SK-N-SH (cell line): Measurements from ENCODE around the gene ISG20. TPM values are rescaled to one million over a fixed set of nuclear protein-coding genes. Genes with fewer than 3 reads are reported as not detected.

Experiments
- CTCF ChIA-PET: fragments of 300-600, 350-600 bp; formaldehyde crosslinking; extraction: SDS; loops from one replicate; lab custom pipeline; 2021; lab: Yijun Ruan, JAX
- POLR2A ChIA-PET: fragments of 350-600 bp; sonication (Branson Sonifier 250); formaldehyde crosslinking; extraction: SDS; loops from one replicate; lab custom pipeline; 2020; ENCODE audit warnings: antibody characterized with exemption, inconsistent platforms; lab: Yijun Ruan, JAX
- DNase-seq: peaks from one replicate; pipeline ENCODE4 v3.0.0; 2012
- H2AFZ ChIP-seq: fragments of 200-600 bp; sonication (generic); 2 replicates; pipeline ENCODE4 v1.8.1; 2016; ENCODE audit warnings: antibody characterized with exemption, mild to moderate bottlenecking, low read depth
- H3F3A ChIP-seq: fragments of 200-600 bp; sonication (generic); replicated peaks from 2 replicates; pipeline ENCODE3; 2016; ENCODE audit warnings: antibody characterized with exemption, mild to moderate bottlenecking; ENCODE audit not compliant: insufficient read depth
- H3K27ac ChIP-seq, 2 experiments: fragments of 200-500 bp in 1 of 2; fragments of 200-600 bp in 1 of 2; sonication (Bioruptor generic) in 1 of 2; sonication (generic), shearing (Covaris generic) in 1 of 2; 2 replicates each; pipeline versions ENCODE4 v1.5.1 to v1.6.1; 2014 to 2016; ENCODE audit warnings: low read depth in 2 of 2, inconsistent platforms in 1 of 2, low read length in 1 of 2, mild to moderate bottlenecking in 1 of 2, mixed read lengths in 1 of 2
- H3K27me3 ChIP-seq: fragments of 200-600 bp; sonication (generic), shearing (Covaris generic); 2 replicates; pipeline ENCODE4 v1.6.1; 2016; ENCODE audit warnings: mixed run types; ENCODE audit not compliant: insufficient read depth
- H3K36me3 ChIP-seq, 2 experiments: fragments of 200-500 bp in 1 of 2; fragments of 200-600 bp in 1 of 2; sonication (Bioruptor generic) in 1 of 2; sonication (generic) in 1 of 2; replicated peaks in 1 of 2; 2 replicates each; pipeline versions ENCODE3 to v1.5.1; 2014 to 2016; ENCODE audit warnings: low read length in 1 of 2, mild to moderate bottlenecking in 1 of 2; ENCODE audit not compliant: insufficient read depth in 2 of 2, control insufficient read depth in 1 of 2
- H3K4me1 ChIP-seq, 2 experiments: fragments of 200-500 bp in 1 of 2; fragments of 200-600 bp in 1 of 2; sonication (Bioruptor generic) in 1 of 2; sonication (generic), shearing (Covaris generic) in 1 of 2; 2 replicates each; pipeline versions ENCODE4 v1.5.1 to v1.6.1; 2014 to 2016; ENCODE audit warnings: low read depth in 1 of 2, low read length in 1 of 2, mixed run types in 1 of 2; ENCODE audit not compliant: insufficient read depth in 2 of 2, control insufficient read depth in 1 of 2
- H3K4me2 ChIP-seq: fragments of 200-600 bp; sonication (generic), shearing (Covaris generic); 2 replicates; pipeline ENCODE4 v1.6.1; 2017; ENCODE audit warnings: mixed run types
- H3K4me3 ChIP-seq, 2 experiments: fragments of 200-500 bp in 1 of 2; fragments of 200-600 bp in 1 of 2; sonication (Bioruptor generic) in 1 of 2; sonication (generic), shearing (Covaris generic) in 1 of 2; 2 replicates each; pipeline versions ENCODE4 v1.5.1 to v1.8.1; 2014 to 2016; ENCODE audit warnings: low read depth in 2 of 2, inconsistent platforms in 1 of 2, low read length in 1 of 2, mild to moderate bottlenecking in 1 of 2, mixed read lengths in 1 of 2, moderate library complexity in 1 of 2
- H3K79me2 ChIP-seq: fragments of 200-600 bp; sonication (generic); 2 replicates; pipeline ENCODE4 v1.8.1; 2017; ENCODE audit warnings: mild to moderate bottlenecking; ENCODE audit not compliant: insufficient read depth
- H3K9ac ChIP-seq: fragments of 200-600 bp; sonication (generic); 2 replicates; pipeline ENCODE4 v1.6.1; 2017; ENCODE audit warnings: mixed run types
- H3K9me2 ChIP-seq: fragments of 200-600 bp; sonication (generic); 2 replicates; pipeline ENCODE4 v1.6.1; 2017; ENCODE audit warnings: mixed run types
- H3K9me3 ChIP-seq: fragments of 200-600 bp; sonication (generic); 2 replicates; pipeline ENCODE4 v1.6.1; 2017; ENCODE audit warnings: mixed run types, mild to moderate bottlenecking, moderate library complexity
- H4K20me1 ChIP-seq: fragments of 200-600 bp; sonication (generic); 2 replicates; pipeline ENCODE4 v1.6.1; 2017; ENCODE audit warnings: mild to moderate bottlenecking, mixed run types; ENCODE audit not compliant: insufficient read depth
- JUND ChIP-seq: IDR thresholded peaks from 2 replicates; pipeline ENCODE4 v1.4.0; 2012
- MXI1 ChIP-seq: IDR thresholded peaks from 2 replicates; pipeline ENCODE4 v1.6.1; 2012; ENCODE audit warnings: mild to moderate bottlenecking, low read depth, low read length, improper control_type of control experiment
- POLR2AphosphoS5 ChIP-seq: IDR thresholded peaks from 2 replicates; pipeline ENCODE4 v1.6.1; 2012; ENCODE audit warnings: low read depth, low read length
- RXRA ChIP-seq: IDR thresholded peaks from 2 replicates; pipeline ENCODE4 v1.4.0; 2012; ENCODE audit warnings: low read depth, mild to moderate bottlenecking, borderline replicate concordance
- SIN3A ChIP-seq: IDR thresholded peaks from 2 replicates; pipeline ENCODE4 v1.6.1; 2012; ENCODE audit warnings: low read depth, mild to moderate bottlenecking, low read length, moderate library complexity, borderline replicate concordance
- TCF12 ChIP-seq: IDR thresholded peaks from 2 replicates; pipeline ENCODE4 v1.4.0; 2012
- TEAD4 ChIP-seq: IDR thresholded peaks from 2 replicates; pipeline ENCODE4 v1.4.0; 2012; ENCODE audit warnings: mild to moderate bottlenecking, borderline replicate concordance; ENCODE audit not compliant: insufficient read depth
- YY1 ChIP-seq: IDR thresholded peaks from 2 replicates; pipeline ENCODE4 v1.4.0; 2012; ENCODE audit warnings: low read depth, mild to moderate bottlenecking
- ZBTB33 ChIP-seq: IDR thresholded peaks from 2 replicates; pipeline ENCODE4 v1.4.0; 2012; ENCODE audit warnings: low read depth, borderline replicate concordance
- WGBS: methylation state at CpG from one replicate; pipeline ENCODE4 v1.1.6; 2017; ENCODE audit warnings: low lambda C conversion rate; 5-methylcytosine and 5-hydroxymethylcytosine counted together
- polyA plus RNA-seq, 3 experiments: library from polyadenylated mRNA; depleted of rRNA; stranded (reverse); fragments of >200 nt; gene quantifications; 2 replicates each; pipeline ENCODE4 v1.2.3, GENCODE V29; 2012
- small RNA-seq, 7 experiments: library from RNA; depleted of rRNA; stranded (forward); fragments of <200 nt; gene quantifications; one replicate each; pipeline ENCODE3, GENCODE V24; 2012
- TF ChIP-seq, protein P1 (sequence below): IDR thresholded peaks from 2 replicates; pipeline ENCODE4; 2012
- TF ChIP-seq, protein P2 (sequence below): IDR thresholded peaks from 2 replicates; pipeline ENCODE4 v1.4.0; 2012; ENCODE audit warnings: low read depth, borderline replicate concordance

The ISG20 gene
- polyA plus RNA-seq, 1 of the 3 experiments (the other 2 are of a cell fraction) = 2.0 TPM

DNA sequence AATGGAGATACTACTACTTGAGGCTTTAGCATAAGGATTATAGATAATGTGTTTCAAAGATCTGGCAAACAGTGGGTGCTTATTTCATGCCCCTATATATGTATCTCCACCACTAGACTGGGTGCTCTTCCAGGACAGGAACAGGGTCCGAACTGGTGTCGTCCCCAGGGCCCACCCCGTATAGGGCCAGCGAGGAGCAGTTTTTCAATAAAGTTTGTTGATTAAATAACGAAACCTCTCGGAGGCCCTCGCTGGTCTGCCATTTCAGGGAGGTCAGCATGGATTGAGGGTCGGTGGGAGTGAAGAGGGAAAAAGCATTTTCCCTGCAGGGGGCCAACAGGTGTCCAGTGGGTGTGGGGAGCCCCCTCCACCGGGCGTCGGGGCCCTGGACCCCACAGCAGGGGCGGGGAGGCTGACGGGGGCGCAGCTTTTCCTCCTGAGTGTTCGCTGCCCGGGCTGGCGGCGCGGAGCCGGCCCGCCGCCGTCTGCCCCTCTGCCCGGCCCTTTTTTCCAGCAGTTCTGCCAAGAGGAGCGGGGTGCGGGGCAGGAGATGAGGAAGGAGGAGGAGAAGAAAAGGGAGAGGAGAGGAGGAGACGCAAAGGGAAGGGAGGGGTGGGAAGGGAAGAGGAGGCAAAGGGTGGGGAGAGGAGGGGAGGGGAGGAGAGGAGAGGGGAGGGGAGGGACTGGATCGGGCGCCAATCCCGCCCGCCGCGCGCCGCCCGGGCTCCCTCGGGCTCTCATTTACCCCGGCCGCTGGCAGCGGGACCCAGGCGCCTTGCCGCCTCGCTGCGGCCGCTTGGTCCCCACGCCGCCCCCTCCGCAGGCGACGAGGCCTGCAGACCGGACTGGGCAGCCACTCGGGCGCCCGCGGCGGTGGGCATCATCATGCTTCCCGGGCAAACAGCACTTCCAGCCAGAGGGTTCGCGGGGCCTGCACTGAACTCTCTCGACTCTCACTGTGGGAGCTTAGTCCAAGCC, 66.3 kb downstream of the ISG20 start:
- H4K20me1 ChIP-seq = no peaks in the 10 kb centered on the region
- CTCF ChIA-PET = interaction anchor here (1.3 kb wide), 1 partner anchor 48 kb away, joined by 3 read pairs; no protein-coding TSS in a partner anchor
- DNase-seq = peak; percentile 72
- H3K9ac ChIP-seq = no peak overlapping the region
- 50% methylated on average over 49 of the region's 60 CpGs for WGBS
- H3K4me3 ChIP-seq = no peak overlapping the region
- no peak overlapping the region for H2AFZ ChIP-seq
- H3K36me3 ChIP-seq = no peaks in the 10 kb centered on the region
- H3K27ac ChIP-seq = no peak overlapping the region
- no peaks in the 10 kb centered on the region for H3K9me2 ChIP-seq
- no peak overlapping the region for H3K4me2 ChIP-seq
- no peaks in the 10 kb centered on the region for H3F3A ChIP-seq
- peaks cover 0 to 2% of the 10 kb centered on the region in 2 experiments; a peak in 1 of 4 replicates for H3K4me1 ChIP-seq
- no peaks in the 10 kb centered on the region; the same call in 1 of the 2 replicates for H3K27me3 ChIP-seq
- TF ChIP-seq POLR2AphosphoS5 (no peak), ZBTB33 (no peak), TCF12 (no peak), SIN3A (no peak), TEAD4 (no peak), JUND (no peak), RXRA (no peak)
- TF ChIP-seq, protein P1, sequence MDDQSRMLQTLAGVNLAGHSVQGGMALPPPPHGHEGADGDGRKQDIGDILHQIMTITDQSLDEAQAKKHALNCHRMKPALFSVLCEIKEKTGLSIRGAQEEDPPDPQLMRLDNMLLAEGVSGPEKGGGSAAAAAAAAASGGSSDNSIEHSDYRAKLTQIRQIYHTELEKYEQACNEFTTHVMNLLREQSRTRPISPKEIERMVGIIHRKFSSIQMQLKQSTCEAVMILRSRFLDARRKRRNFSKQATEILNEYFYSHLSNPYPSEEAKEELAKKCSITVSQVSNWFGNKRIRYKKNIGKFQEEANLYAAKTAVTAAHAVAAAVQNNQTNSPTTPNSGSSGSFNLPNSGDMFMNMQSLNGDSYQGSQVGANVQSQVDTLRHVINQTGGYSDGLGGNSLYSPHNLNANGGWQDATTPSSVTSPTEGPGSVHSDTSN = no peak
- TF ChIP-seq, protein P2, sequence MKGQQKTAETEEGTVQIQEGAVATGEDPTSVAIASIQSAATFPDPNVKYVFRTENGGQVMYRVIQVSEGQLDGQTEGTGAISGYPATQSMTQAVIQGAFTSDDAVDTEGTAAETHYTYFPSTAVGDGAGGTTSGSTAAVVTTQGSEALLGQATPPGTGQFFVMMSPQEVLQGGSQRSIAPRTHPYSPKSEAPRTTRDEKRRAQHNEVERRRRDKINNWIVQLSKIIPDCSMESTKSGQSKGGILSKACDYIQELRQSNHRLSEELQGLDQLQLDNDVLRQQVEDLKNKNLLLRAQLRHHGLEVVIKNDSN = no peak
- TF ChIP-seq, all 33 proteins: peak for 0
- H3K9me3 ChIP-seq = no peaks in the 10 kb centered on the region
- no peaks in the 10 kb centered on the region for H3K79me2 ChIP-seq
- POLR2A ChIA-PET = no interaction called here

GRCh38 chr15:88705769-88706165, 67.0 kb downstream of the ISG20 start:
- Histone ChIP-seq H3K9me2 (no peaks in the 10 kb centered on the region), H3K79me2 (no peaks in the 10 kb centered on the region), H3K4me2 (no peak overlapping the region), H3K9me3 (no peaks in the 10 kb centered on the region), H4K20me1 (no peaks in the 10 kb centered on the region), H3K9ac (no peak overlapping the region), H3K36me3 (no peaks in the 10 kb centered on the region), H2AFZ (no peak overlapping the region), H3F3A (no peaks in the 10 kb centered on the region), H3K4me1 (no peaks in the 10 kb centered on the region; a peak in 1 of 4 replicates), H3K27me3 (no peaks in the 10 kb centered on the region; the same call in 1 of the 2 replicates), H3K27ac (no peak overlapping the region), H3K4me3 (no peak overlapping the region)
- ChIA-PET CTCF (interaction anchor here (1.3 to 1.6 kb wide), 2 partner anchors 9 to 49 kb away, joined by 3 to 4 read pairs; no protein-coding TSS in a partner anchor), POLR2A (no interaction called here)
- no peak for DNase-seq
- 77% methylated on average over 11 of the region's 11 CpGs for WGBS
- TF ChIP-seq MXI1 (no peak), YY1 (no peak)

Small RNA genes within 50 kb of the gene (small RNA-seq; reads per million reads assigned to genes)
- gene MIR1179 = 0 to 6.2 (median 0.17) reads per million in 7 experiments
- gene MIR7-2 = 0 to 22.9 (median 6.2) reads per million in 7 experiments

Other genes starting within 250 kb of the ISG20 start
- 33.8 and 36.6 TPM in 2 replicates for gene MRPL46, start 171.6 kb upstream of the ISG20 start, polyA plus RNA-seq (2012; rRNA removed)
- gene MRPS11, start 171.3 kb upstream of the ISG20 start, polyA plus RNA-seq (2012; rRNA removed) = 70.0 and 101 TPM in 2 replicates
- 4.5 and 7.2 TPM in 2 replicates for gene DET1, start 92.3 kb upstream of the ISG20 start, polyA plus RNA-seq (2012; rRNA removed)
- 46.4 and 65.2 TPM in 2 replicates for gene AEN, start 17.7 kb upstream of the ISG20 start, polyA plus RNA-seq (2012; rRNA removed)
- not detected in 2 replicates for gene ACAN, start 164.4 kb downstream of the ISG20 start, polyA plus RNA-seq (2012; rRNA removed)